Measurements from ENCODE around the gene KRTAP21-2.

Gene KRTAP21-2

GRCh38 chr21:30717105-30717504 lies 30.0 kb downstream of the KRTAP21-2 start:
- no peak overlapping the region for H3K14ac ChIP-seq (ENCODE audit: low read length in 2 of 2)
- no peak overlapping the region for H3K23ac ChIP-seq (ENCODE audit: low read length in 2 of 2)
- H3K9ac ChIP-seq (ENCODE audit: low read length), result no peak overlapping the region
- H4K91ac ChIP-seq (ENCODE audit: low read length), result no peak overlapping the region
- no peak overlapping the region for H4K8ac ChIP-seq (ENCODE audit: low read length)
- H3K4me2 ChIP-seq (ENCODE audit: low read length, poor library complexity, severe bottlenecking), result no peak overlapping the region
- no peak overlapping the region for H3K4ac ChIP-seq (ENCODE audit: low read depth in 1 of 2, low read length in 2 of 2)
- no peak overlapping the region for H2AK5ac ChIP-seq (ENCODE audit: low read length, severe bottlenecking)
- H2AFZ ChIP-seq (ENCODE audit: low read depth, low read length), result no peak overlapping the region
- H3K18ac ChIP-seq (ENCODE audit: low read depth in 1 of 2, low read length in 2 of 2), result no peak overlapping the region
- DNase-seq, result no peak
- H2BK12ac ChIP-seq (ENCODE audit: low read length in 2 of 2), result no peak overlapping the region
- H3K36me3 ChIP-seq (ENCODE audit: control insufficient read depth in 1 of 2, insufficient read depth in 2 of 2, low read depth in 1 of 2, low read length in 2 of 2), result no peaks in the 10 kb centered on the region
- no peaks in the 10 kb centered on the region for H3K79me1 ChIP-seq (replicated peaks; ENCODE audit: low read length, poor library complexity, severe bottlenecking)
- H2BK15ac ChIP-seq (ENCODE audit: low read depth, poor library complexity, severe bottlenecking), result no peak overlapping the region
- H2BK120ac ChIP-seq (ENCODE audit: low read depth, low read length), result no peak overlapping the region
- H2BK5ac ChIP-seq (ENCODE audit: low read depth, low read length, poor library complexity, severe bottlenecking), result no peak overlapping the region
- no peak overlapping the region for H3K27ac ChIP-seq (ENCODE audit: low read length, poor library complexity, severe bottlenecking)
- no peaks in the 10 kb centered on the region for H3K4me1 ChIP-seq (ENCODE audit: control insufficient read depth, insufficient read depth, low read depth, low read length)
- H3K27me3 ChIP-seq (ENCODE audit: control insufficient read depth in 1 of 2, insufficient read depth in 1 of 2, low read length in 2 of 2), result no peaks in the 10 kb centered on the region
- no peak overlapping the region for H3K4me3 ChIP-seq (ENCODE audit: insufficient read depth in 1 of 2, low read depth in 1 of 2, low read length in 2 of 2)
- peaks cover 10% of the 10 kb centered on the region for H3K9me3 ChIP-seq (ENCODE audit: control insufficient read depth, low read length)
- whole genome bisulfite sequencing, result no CpG with 5 or more reads among the region's 2 CpGs

- no peak overlapping the region for H2BK12ac ChIP-seq (ENCODE audit: low read length in 2 of 2)
- WGBS, result 0% methylated on average over 1 of the region's 2 CpGs
- no peak overlapping the region for H4K8ac ChIP-seq (ENCODE audit: low read length)
- H3K4me1 ChIP-seq (ENCODE audit: control insufficient read depth, insufficient read depth, low read depth, low read length), result no peaks in the 10 kb centered on the region
- no peak overlapping the region for H3K9ac ChIP-seq (ENCODE audit: low read length)
- DNase-seq, result no peak
- H3K18ac ChIP-seq (ENCODE audit: low read depth in 1 of 2, low read length in 2 of 2), result no peak overlapping the region
- H3K27ac ChIP-seq (ENCODE audit: low read length, poor library complexity, severe bottlenecking), result no peak overlapping the region
- H2BK15ac ChIP-seq (ENCODE audit: low read depth, poor library complexity, severe bottlenecking), result no peak overlapping the region
- H2BK5ac ChIP-seq (ENCODE audit: low read depth, low read length, poor library complexity, severe bottlenecking), result no peak overlapping the region
- no peak overlapping the region for H3K4me3 ChIP-seq (ENCODE audit: insufficient read depth in 1 of 2, low read depth in 1 of 2, low read length in 2 of 2)
- no peak overlapping the region for H2BK120ac ChIP-seq (ENCODE audit: low read depth, low read length)
- H3K9me3 ChIP-seq (ENCODE audit: control insufficient read depth, low read length), result peaks cover 16% of the 10 kb centered on the region
- no peak overlapping the region for H2AK5ac ChIP-seq (ENCODE audit: low read length, severe bottlenecking)
- H3K4ac ChIP-seq (ENCODE audit: low read depth in 1 of 2, low read length in 2 of 2), result no peak overlapping the region
- H3K79me1 ChIP-seq (replicated peaks; ENCODE audit: low read length, poor library complexity, severe bottlenecking), result no peaks in the 10 kb centered on the region
- no peak overlapping the region for H3K23ac ChIP-seq (ENCODE audit: low read length in 2 of 2)
- H3K4me2 ChIP-seq (ENCODE audit: low read length, poor library complexity, severe bottlenecking), result no peak overlapping the region
- H2AFZ ChIP-seq (ENCODE audit: low read depth, low read length), result no peak overlapping the region
- H3K36me3 ChIP-seq (ENCODE audit: control insufficient read depth in 1 of 2, insufficient read depth in 2 of 2, low read depth in 1 of 2, low read length in 2 of 2), result no peaks in the 10 kb centered on the region
- H3K14ac ChIP-seq (ENCODE audit: low read length in 2 of 2), result no peak overlapping the region
- H4K91ac ChIP-seq (ENCODE audit: low read length), result no peak overlapping the region
- H3K27me3 ChIP-seq (ENCODE audit: control insufficient read depth in 1 of 2, insufficient read depth in 1 of 2, low read length in 2 of 2), result no peaks in the 10 kb centered on the region
Observed at GRCh38 chr21:30714946-30715345, 32.1 kb downstream of the KRTAP21-2 start.

GRCh38 chr21:30714456-30714855 lies 32.6 kb downstream of the KRTAP21-2 start:
- Histone ChIP-seq H2BK120ac (ENCODE audit: low read depth, low read length) (no peak overlapping the region), H3K9me3 (ENCODE audit: control insufficient read depth, low read length) (peaks cover 16% of the 10 kb centered on the region), H3K79me1 (replicated peaks; ENCODE audit: low read length, poor library complexity, severe bottlenecking) (no peaks in the 10 kb centered on the region), H3K4ac (ENCODE audit: low read depth in 1 of 2, low read length in 2 of 2) (no peak overlapping the region), H3K36me3 (ENCODE audit: control insufficient read depth in 1 of 2, insufficient read depth in 2 of 2, low read depth in 1 of 2, low read length in 2 of 2) (no peaks in the 10 kb centered on the region), H3K27me3 (ENCODE audit: control insufficient read depth in 1 of 2, insufficient read depth in 1 of 2, low read length in 2 of 2) (no peaks in the 10 kb centered on the region), H4K8ac (ENCODE audit: low read length) (no peak overlapping the region), H3K4me1 (ENCODE audit: control insufficient read depth, insufficient read depth, low read depth, low read length) (no peaks in the 10 kb centered on the region), H3K4me3 (ENCODE audit: insufficient read depth in 1 of 2, low read depth in 1 of 2, low read length in 2 of 2) (no peak overlapping the region), H2AFZ (ENCODE audit: low read depth, low read length) (no peak overlapping the region), H4K91ac (ENCODE audit: low read length) (no peak overlapping the region), H2BK12ac (ENCODE audit: low read length in 2 of 2) (no peak overlapping the region), H3K27ac (ENCODE audit: low read length, poor library complexity, severe bottlenecking) (no peak overlapping the region), H2BK15ac (ENCODE audit: low read depth, poor library complexity, severe bottlenecking) (no peak overlapping the region), H3K9ac (ENCODE audit: low read length) (no peak overlapping the region), H3K4me2 (ENCODE audit: low read length, poor library complexity, severe bottlenecking) (no peak overlapping the region), H2AK5ac (ENCODE audit: low read length, severe bottlenecking) (no peak overlapping the region), H2BK5ac (ENCODE audit: low read depth, low read length, poor library complexity, severe bottlenecking) (no peak overlapping the region), H3K23ac (ENCODE audit: low read length in 2 of 2) (no peak overlapping the region), H3K14ac (ENCODE audit: low read length in 2 of 2) (no peak overlapping the region), H3K18ac (ENCODE audit: low read depth in 1 of 2, low read length in 2 of 2) (no peak overlapping the region)
- DNase-seq, result no peak
- WGBS, result 52% methylated on average over 3 of the region's 3 CpGs

GRCh38 chr21:30713766-30714165 lies 33.3 kb downstream of the KRTAP21-2 start:
- Histone ChIP-seq H3K4me3 (ENCODE audit: insufficient read depth in 1 of 2, low read depth in 1 of 2, low read length in 2 of 2) (no peak overlapping the region), H2BK120ac (ENCODE audit: low read depth, low read length) (no peak overlapping the region), H2BK15ac (ENCODE audit: low read depth, poor library complexity, severe bottlenecking) (no peak overlapping the region), H2BK5ac (ENCODE audit: low read depth, low read length, poor library complexity, severe bottlenecking) (no peak overlapping the region), H3K27me3 (ENCODE audit: control insufficient read depth in 1 of 2, insufficient read depth in 1 of 2, low read length in 2 of 2) (no peaks in the 10 kb centered on the region), H3K18ac (ENCODE audit: low read depth in 1 of 2, low read length in 2 of 2) (no peak overlapping the region), H3K14ac (ENCODE audit: low read length in 2 of 2) (no peak overlapping the region), H2AK5ac (ENCODE audit: low read length, severe bottlenecking) (no peak overlapping the region), H2AFZ (ENCODE audit: low read depth, low read length) (no peak overlapping the region), H3K9ac (ENCODE audit: low read length) (no peak overlapping the region), H3K4me1 (ENCODE audit: control insufficient read depth, insufficient read depth, low read depth, low read length) (no peaks in the 10 kb centered on the region), H4K8ac (ENCODE audit: low read length) (no peak overlapping the region), H3K27ac (ENCODE audit: low read length, poor library complexity, severe bottlenecking) (no peak overlapping the region), H4K91ac (ENCODE audit: low read length) (no peak overlapping the region), H3K4ac (ENCODE audit: low read depth in 1 of 2, low read length in 2 of 2) (no peak overlapping the region), H2BK12ac (ENCODE audit: low read length in 2 of 2) (no peak overlapping the region), H3K36me3 (ENCODE audit: control insufficient read depth in 1 of 2, insufficient read depth in 2 of 2, low read depth in 1 of 2, low read length in 2 of 2) (no peaks in the 10 kb centered on the region), H3K79me1 (replicated peaks; ENCODE audit: low read length, poor library complexity, severe bottlenecking) (no peaks in the 10 kb centered on the region), H3K9me3 (ENCODE audit: control insufficient read depth, low read length) (peaks cover 19% of the 10 kb centered on the region), H3K23ac (ENCODE audit: low read length in 2 of 2) (no peak overlapping the region), H3K4me2 (ENCODE audit: low read length, poor library complexity, severe bottlenecking) (no peak overlapping the region)
- no peak for DNase-seq
- 90% methylated on average over 2 of the region's 3 CpGs for WGBS
